Right lobe of liver (tissue), 4 donors: ENCODE data around the gene PPA2.

ENCODE experiments used
- CTCF ChIP-seq, 4 donors: fragments of 200-600 bp in 3 of 4; fragments of 450-650 bp in 1 of 4; IDR thresholded peaks; one replicate each; pipeline versions ENCODE4 v1.5.1 to v1.8.0; 2016 to 2022; ENCODE audit warnings: antibody characterized with exemption in 4 of 4, mild to moderate bottlenecking in 2 of 4
- POLR2A ChIP-seq: fragments of 450-650 bp; IDR thresholded peaks from one replicate; pipeline ENCODE4 v1.6.1; 2017; ENCODE audit warnings: antibody characterized with exemption, mild to moderate bottlenecking
- donor health status: DM: no; HTN: no; CAD: no.
- donor health status: DM: no; HTN: no; CAD: no.
- donor health status: DM: no; HTN: yes; CAD: no.

- TF ChIP-seq CTCF (IDR thresholded peaks at IDR 0.05) = no peak
- TF ChIP-seq POLR2A = no peak
These were observed 4.1 kb downstream of the PPA2 start for GRCh38 chr4:105469736-105470135.
